Measurements from ENCODE around the gene NRG3. TPM values are rescaled to one million over a fixed set of nuclear protein-coding genes. Genes with fewer than 3 reads are reported as not detected.

NRG3 gene
- total and polyA plus RNA-seq, 5 donors from 2014 or later, result not detected

DNA sequence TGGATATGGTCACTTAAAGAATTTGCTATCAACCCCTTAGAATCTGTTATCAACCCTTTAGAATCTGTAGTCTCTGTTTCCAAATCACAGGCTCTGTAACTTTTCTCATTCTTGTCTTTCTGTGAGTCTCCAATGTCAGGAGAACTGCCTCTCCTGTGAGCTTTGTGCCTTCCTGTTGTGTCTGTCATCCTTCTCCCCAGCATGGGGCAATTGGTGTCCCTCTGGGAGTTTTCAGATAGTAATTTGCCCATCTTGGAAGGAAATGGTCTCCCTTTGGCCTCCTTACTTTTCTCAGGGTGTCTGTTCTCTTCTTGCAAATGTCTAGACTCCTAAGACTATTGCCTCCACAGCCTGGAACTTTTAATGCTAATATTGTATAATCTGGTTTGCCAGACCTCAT, 521.9 kb downstream of the NRG3 start:
- no peak overlapping the region for H3K27ac Mint-ChIP-seq
- Histone ChIP-seq H3K4me3 (ENCODE audit: low read depth, low read length) (no peak overlapping the region), H3K27ac (ENCODE audit: insufficient read depth, low read length, poor library complexity, severe bottlenecking) (no peak overlapping the region), H3K4me1 (ENCODE audit: control insufficient read depth, insufficient read depth, low read length, poor library complexity, severe bottlenecking) (no peaks in the 10 kb centered on the region), H3K36me3 (ENCODE audit: control insufficient read depth, insufficient read depth, low read length) (no peaks in the 10 kb centered on the region), H3K27me3 (ENCODE audit: control insufficient read depth, insufficient read depth, low read length) (no peaks in the 10 kb centered on the region), H3K9me3 (ENCODE audit: control insufficient read depth in 2 of 2, low read length in 2 of 2) (no peaks in the 10 kb centered on the region)
- DNase-seq, result no peak
- no peaks in the 10 kb centered on the region for H3K4me1 Mint-ChIP-seq
- no peak for ATAC-seq (ENCODE audit: low read depth in 2 of 2)
- H3K36me3 Mint-ChIP-seq, result no peaks in the 10 kb centered on the region
- peaks cover 1 to 12% (median 5%) of the 10 kb centered on the region in 7 donors for H3K9me3 Mint-ChIP-seq
- no peak overlapping the region for H3K4me3 Mint-ChIP-seq
- no peaks in the 10 kb centered on the region for H3K27me3 Mint-ChIP-seq

DNA sequence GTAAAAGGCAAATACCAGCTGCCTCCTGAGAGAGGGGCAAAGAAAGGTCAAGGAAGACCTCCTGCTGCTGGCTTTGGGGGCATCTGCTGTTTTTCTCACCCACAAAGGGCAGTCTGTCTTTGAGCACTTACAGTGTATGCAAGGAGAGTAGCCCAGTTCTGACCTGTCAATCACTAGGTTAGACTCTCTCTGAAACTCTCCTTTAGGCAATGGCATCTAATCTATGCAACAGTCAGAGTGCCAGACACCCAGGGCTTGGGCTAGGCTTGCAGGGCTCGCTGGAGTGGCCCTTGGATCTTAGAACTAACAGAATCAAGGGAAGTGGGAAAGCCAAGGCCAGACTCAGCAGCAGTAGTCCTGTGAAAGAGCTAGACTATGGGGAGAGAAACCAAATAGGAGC, 522.9 kb downstream of the NRG3 start:
- H3K9me3 Mint-ChIP-seq, result peaks cover 1 to 12% (median 5%) of the 10 kb centered on the region in 7 donors
- no peak overlapping the region for H3K4me3 Mint-ChIP-seq
- DNase-seq, result no peak

DNA sequence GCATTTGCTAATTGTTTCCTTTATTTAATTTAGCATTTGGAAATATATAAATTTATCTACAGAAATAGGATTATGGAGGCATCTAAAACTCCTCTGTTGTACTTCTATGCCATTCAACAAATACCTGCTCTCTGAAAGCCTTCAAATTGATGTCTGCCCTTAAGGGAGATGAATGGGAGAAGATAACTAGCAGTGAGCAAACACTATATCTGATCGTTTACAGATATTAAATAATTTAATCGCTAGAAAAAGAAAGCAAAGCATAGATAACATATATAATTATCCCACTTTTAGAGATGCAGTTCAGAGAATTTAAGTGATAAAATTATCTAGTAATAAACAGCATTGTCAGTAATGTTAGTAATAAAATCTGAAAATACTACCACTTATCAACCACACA, 524.9 kb downstream of the NRG3 start:
- H3K9me3 Mint-ChIP-seq, result peaks cover 1 to 19% (median 6%) of the 10 kb centered on the region in 7 donors
- H3K27ac ChIP-seq (ENCODE audit: insufficient read depth, low read length, poor library complexity, severe bottlenecking), result no peak overlapping the region
- DNase-seq (no peak), ATAC-seq (ENCODE audit: low read depth in 2 of 2) (no peak)
- H3K4me3 Mint-ChIP-seq, result no peak overlapping the region
- H3K36me3 Mint-ChIP-seq, result no peaks in the 10 kb centered on the region
- H3K27me3 ChIP-seq (ENCODE audit: control insufficient read depth, insufficient read depth, low read length), result no peaks in the 10 kb centered on the region
- no peaks in the 10 kb centered on the region for H3K4me1 Mint-ChIP-seq
- no peak overlapping the region for H3K4me3 ChIP-seq (ENCODE audit: low read depth, low read length)
- no peaks in the 10 kb centered on the region for H3K27me3 Mint-ChIP-seq
- no peaks in the 10 kb centered on the region for H3K4me1 ChIP-seq (ENCODE audit: control insufficient read depth, insufficient read depth, low read length, poor library complexity, severe bottlenecking)
- no peaks in the 10 kb centered on the region for H3K9me3 ChIP-seq (ENCODE audit: control insufficient read depth in 2 of 2, low read length in 2 of 2)
- no peaks in the 10 kb centered on the region for H3K36me3 ChIP-seq (ENCODE audit: control insufficient read depth, insufficient read depth, low read length)
- no peak overlapping the region for H3K27ac Mint-ChIP-seq

More for the DNA sequence above, 522.9 kb downstream of the NRG3 start:
- Mint-ChIP-seq H3K27ac (no peak overlapping the region), H3K27me3 (no peaks in the 10 kb centered on the region), H3K4me1 (no peaks in the 10 kb centered on the region), H3K36me3 (no peaks in the 10 kb centered on the region)
- H3K4me1 ChIP-seq (ENCODE audit: control insufficient read depth, insufficient read depth, low read length, poor library complexity, severe bottlenecking), result no peaks in the 10 kb centered on the region
- H3K4me3 ChIP-seq (ENCODE audit: low read depth, low read length), result no peak overlapping the region
- H3K27me3 ChIP-seq (ENCODE audit: control insufficient read depth, insufficient read depth, low read length), result no peaks in the 10 kb centered on the region
- H3K27ac ChIP-seq (ENCODE audit: insufficient read depth, low read length, poor library complexity, severe bottlenecking), result no peak overlapping the region
- H3K9me3 ChIP-seq (ENCODE audit: control insufficient read depth in 2 of 2, low read length in 2 of 2), result no peaks in the 10 kb centered on the region
- no peaks in the 10 kb centered on the region for H3K36me3 ChIP-seq (ENCODE audit: control insufficient read depth, insufficient read depth, low read length)
- no peak for ATAC-seq (ENCODE audit: low read depth in 2 of 2)

DNA sequence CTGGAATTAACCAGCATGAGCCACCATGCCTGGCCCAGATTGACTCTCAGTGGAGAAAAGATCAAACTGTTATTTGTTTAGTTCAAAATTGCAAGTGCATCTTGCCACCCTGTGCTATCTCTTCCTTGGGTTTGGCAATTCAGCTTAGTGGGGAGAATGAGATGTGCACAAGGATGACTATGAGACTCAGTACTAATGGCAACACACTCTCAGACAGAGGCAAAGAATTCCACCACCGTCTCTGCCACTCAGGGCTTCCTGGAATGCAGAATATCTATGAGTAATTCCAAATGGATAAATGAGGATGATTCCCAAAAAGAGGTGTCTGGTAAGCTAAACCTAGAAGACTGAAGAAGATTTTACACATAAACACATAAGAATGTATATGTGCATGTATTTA, 525.8 kb downstream of the NRG3 start:
- Histone ChIP-seq H3K9me3 (ENCODE audit: control insufficient read depth in 2 of 2, low read length in 2 of 2) (no peaks in the 10 kb centered on the region), H3K36me3 (ENCODE audit: control insufficient read depth, insufficient read depth, low read length) (no peaks in the 10 kb centered on the region), H3K27me3 (ENCODE audit: control insufficient read depth, insufficient read depth, low read length) (no peaks in the 10 kb centered on the region), H3K4me3 (ENCODE audit: low read depth, low read length) (no peak overlapping the region), H3K4me1 (ENCODE audit: control insufficient read depth, insufficient read depth, low read length, poor library complexity, severe bottlenecking) (no peaks in the 10 kb centered on the region), H3K27ac (ENCODE audit: insufficient read depth, low read length, poor library complexity, severe bottlenecking) (no peak overlapping the region)
- no peak overlapping the region for H3K27ac Mint-ChIP-seq
- H3K4me3 Mint-ChIP-seq, result no peak overlapping the region
- no peaks in the 10 kb centered on the region for H3K27me3 Mint-ChIP-seq
- ATAC-seq (ENCODE audit: low read depth in 2 of 2) (no peak), DNase-seq (no peak)
- no peaks in the 10 kb centered on the region for H3K4me1 Mint-ChIP-seq
- peaks cover 0 to 17% (median 8%) of the 10 kb centered on the region in 7 donors for H3K9me3 Mint-ChIP-seq
- H3K36me3 Mint-ChIP-seq, result no peaks in the 10 kb centered on the region

DNA sequence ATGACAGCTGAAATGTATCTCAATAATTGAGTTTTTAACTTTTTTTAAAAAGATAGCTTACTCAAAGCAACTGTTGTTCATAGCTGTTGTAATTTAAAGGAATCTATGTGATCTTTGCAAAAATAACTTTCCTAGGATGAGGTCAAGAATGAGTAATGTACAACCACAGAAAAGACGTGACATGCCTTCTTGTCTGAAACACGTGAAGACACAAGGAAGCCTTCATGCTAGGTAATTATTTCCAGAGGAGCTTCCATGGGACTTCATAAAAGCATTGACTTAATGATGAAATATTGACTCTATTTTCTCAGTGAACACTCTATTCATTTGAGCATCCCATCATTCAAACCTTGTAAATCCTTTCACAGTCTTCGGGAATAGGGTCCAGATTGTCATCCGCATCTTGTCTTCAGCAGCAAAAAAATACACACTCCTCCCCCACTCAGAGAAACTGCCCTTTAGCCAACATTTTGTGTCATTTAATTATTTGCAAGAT, 528.0 kb downstream of the NRG3 start:
- H3K27me3 Mint-ChIP-seq, result no peaks in the 10 kb centered on the region
- Histone ChIP-seq H3K9me3 (ENCODE audit: control insufficient read depth in 2 of 2, low read length in 2 of 2) (no peaks in the 10 kb centered on the region), H3K27me3 (ENCODE audit: control insufficient read depth, insufficient read depth, low read length) (no peaks in the 10 kb centered on the region), H3K4me1 (ENCODE audit: control insufficient read depth, insufficient read depth, low read length, poor library complexity, severe bottlenecking) (no peaks in the 10 kb centered on the region), H3K4me3 (ENCODE audit: low read depth, low read length) (no peak overlapping the region), H3K27ac (ENCODE audit: insufficient read depth, low read length, poor library complexity, severe bottlenecking) (no peak overlapping the region), H3K36me3 (ENCODE audit: control insufficient read depth, insufficient read depth, low read length) (no peaks in the 10 kb centered on the region)
- peaks cover 0 to 12% (median 5%) of the 10 kb centered on the region in 7 donors for H3K9me3 Mint-ChIP-seq
- H3K4me1 Mint-ChIP-seq, result no peaks in the 10 kb centered on the region
- DNase-seq, result no peak
- H3K4me3 Mint-ChIP-seq, result no peak overlapping the region
- H3K36me3 Mint-ChIP-seq, result no peaks in the 10 kb centered on the region
- no peak overlapping the region for H3K27ac Mint-ChIP-seq
- no peak for ATAC-seq (ENCODE audit: low read depth in 2 of 2)

DNA sequence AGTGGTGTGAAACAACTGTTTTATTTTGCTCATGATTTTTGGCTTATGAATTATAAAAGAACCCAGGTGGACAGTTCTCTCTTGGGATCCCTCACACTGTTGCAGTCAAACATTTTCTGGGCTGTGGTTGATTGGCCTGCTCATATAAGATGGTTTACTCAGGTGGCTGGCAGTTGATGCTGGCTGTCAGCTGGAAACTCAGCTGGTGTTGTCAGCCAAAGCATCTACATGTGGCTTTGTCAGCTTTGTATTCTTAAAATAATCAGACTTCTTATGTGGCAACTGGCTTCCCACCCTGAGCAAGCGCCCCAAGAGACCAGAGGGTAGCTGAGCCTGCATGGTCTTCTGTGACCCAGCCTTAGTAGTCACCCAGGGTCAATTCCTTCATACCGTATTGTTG, 534.7 kb downstream of the NRG3 start:
- Mint-ChIP-seq H3K9me3 (peaks cover 0 to 24% (median 6%) of the 10 kb centered on the region in 7 donors), H3K27ac (no peak overlapping the region)

DNA sequence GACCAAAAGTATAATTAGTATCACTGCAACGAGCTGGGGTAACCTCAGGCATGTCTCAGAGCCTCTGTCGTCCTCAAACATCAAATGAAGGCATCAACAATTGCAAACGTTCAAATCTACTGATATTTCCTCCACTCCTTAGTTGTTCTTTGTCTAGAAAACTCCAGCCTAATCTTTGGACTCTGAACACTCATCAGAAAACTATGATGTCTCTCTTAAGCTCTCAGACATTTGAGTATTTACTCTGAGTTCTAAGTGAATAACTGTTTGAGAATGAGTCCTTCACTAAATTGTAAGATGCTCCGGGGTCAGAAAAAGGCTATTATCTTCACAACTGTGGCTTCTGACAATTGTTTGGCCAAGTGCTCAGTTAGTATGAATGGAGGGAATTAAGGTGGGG, 536.4 kb downstream of the NRG3 start:
- H3K36me3 Mint-ChIP-seq, result no peaks in the 10 kb centered on the region
- Histone ChIP-seq H3K4me3 (ENCODE audit: low read depth, low read length) (no peak overlapping the region), H3K4me1 (ENCODE audit: control insufficient read depth, insufficient read depth, low read length, poor library complexity, severe bottlenecking) (no peaks in the 10 kb centered on the region), H3K27me3 (ENCODE audit: control insufficient read depth, insufficient read depth, low read length) (no peaks in the 10 kb centered on the region), H3K36me3 (ENCODE audit: control insufficient read depth, insufficient read depth, low read length) (no peaks in the 10 kb centered on the region), H3K27ac (ENCODE audit: insufficient read depth, low read length, poor library complexity, severe bottlenecking) (no peak overlapping the region), H3K9me3 (ENCODE audit: control insufficient read depth in 2 of 2, low read length in 2 of 2) (peaks cover 0 to 6% of the 10 kb centered on the region in 2 experiments)
- H3K4me3 Mint-ChIP-seq, result no peak overlapping the region
- no peak overlapping the region for H3K27ac Mint-ChIP-seq
- H3K27me3 Mint-ChIP-seq, result no peaks in the 10 kb centered on the region
- ATAC-seq (ENCODE audit: low read depth in 2 of 2) (no peak), DNase-seq (no peak)
- no peaks in the 10 kb centered on the region for H3K4me1 Mint-ChIP-seq
- H3K9me3 Mint-ChIP-seq, result peaks cover 0 to 24% (median 2%) of the 10 kb centered on the region in 7 donors

More for the DNA sequence above, 534.7 kb downstream of the NRG3 start:
- no peak overlapping the region for H3K4me3 ChIP-seq (ENCODE audit: low read depth, low read length)
- no peaks in the 10 kb centered on the region for H3K27me3 Mint-ChIP-seq
- DNase-seq (no peak), ATAC-seq (ENCODE audit: low read depth in 2 of 2) (no peak)
- no peaks in the 10 kb centered on the region for H3K36me3 ChIP-seq (ENCODE audit: control insufficient read depth, insufficient read depth, low read length)
- no peaks in the 10 kb centered on the region for H3K36me3 Mint-ChIP-seq
- no peaks in the 10 kb centered on the region for H3K4me1 ChIP-seq (ENCODE audit: control insufficient read depth, insufficient read depth, low read length, poor library complexity, severe bottlenecking)
- no peak overlapping the region for H3K27ac ChIP-seq (ENCODE audit: insufficient read depth, low read length, poor library complexity, severe bottlenecking)
- H3K27me3 ChIP-seq (ENCODE audit: control insufficient read depth, insufficient read depth, low read length), result no peaks in the 10 kb centered on the region
- no peak overlapping the region for H3K4me3 Mint-ChIP-seq
- H3K4me1 Mint-ChIP-seq, result no peaks in the 10 kb centered on the region
- peaks cover 0 to 6% of the 10 kb centered on the region in 2 experiments for H3K9me3 ChIP-seq (ENCODE audit: control insufficient read depth in 2 of 2, low read length in 2 of 2)

DNA sequence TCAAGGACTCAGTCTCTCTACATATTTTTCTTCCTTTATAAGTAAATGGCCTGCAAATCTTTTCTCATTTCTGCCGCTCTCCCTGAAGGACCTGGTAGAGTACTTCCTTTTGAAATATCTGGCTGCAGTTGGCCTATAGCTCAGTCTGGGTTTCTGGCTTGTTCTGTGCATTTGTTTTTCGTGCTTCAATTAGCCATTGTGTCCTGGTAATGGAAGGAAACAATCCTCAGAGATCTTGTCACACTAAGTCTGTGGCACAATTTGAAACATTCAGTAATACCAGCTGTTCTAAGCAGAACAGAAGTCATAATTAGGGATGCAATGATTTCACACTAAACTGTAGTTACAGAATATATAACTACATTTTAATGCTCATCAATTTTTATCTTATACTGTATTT, 545.0 kb downstream of the NRG3 start:
- H3K27me3 Mint-ChIP-seq, result no peaks in the 10 kb centered on the region
- H3K27ac Mint-ChIP-seq, result no peak overlapping the region

More for the DNA sequence above, 545.0 kb downstream of the NRG3 start:
- Histone ChIP-seq H3K27me3 (ENCODE audit: control insufficient read depth, insufficient read depth, low read length) (no peaks in the 10 kb centered on the region), H3K9me3 (ENCODE audit: control insufficient read depth in 2 of 2, low read length in 2 of 2) (no peaks in the 10 kb centered on the region), H3K4me1 (ENCODE audit: control insufficient read depth, insufficient read depth, low read length, poor library complexity, severe bottlenecking) (no peaks in the 10 kb centered on the region), H3K27ac (ENCODE audit: insufficient read depth, low read length, poor library complexity, severe bottlenecking) (no peak overlapping the region), H3K36me3 (ENCODE audit: control insufficient read depth, insufficient read depth, low read length) (no peaks in the 10 kb centered on the region), H3K4me3 (ENCODE audit: low read depth, low read length) (no peak overlapping the region)
- Mint-ChIP-seq H3K4me1 (no peaks in the 10 kb centered on the region), H3K9me3 (peaks cover 0 to 5% (median 3%) of the 10 kb centered on the region in 7 donors), H3K4me3 (no peak overlapping the region), H3K36me3 (no peaks in the 10 kb centered on the region)
- ATAC-seq (ENCODE audit: low read depth in 2 of 2) (no peak), DNase-seq (no peak)
